K562 (cell line): Measurements from ENCODE around the gene HIPK1. TPM values are rescaled to one million over a fixed set of nuclear protein-coding genes. Genes with fewer than 3 reads are reported as not detected.

Experiments used
- ATAC-seq: fragments of 200-7000 bp; cut with Tn5 transposase; 3 replicates; pipeline ENCODE4 v1.9.1; 2020; ENCODE audit warnings: moderate library complexity
- BruUV-seq: library from RNA; stranded (reverse); fragments of 400-500 nt; replicated peaks from 2 replicates; lab custom pipeline; 2021; lab: Mats Ljungman, UMichigan
- CTCF ChIA-PET: fragments of 300-600 bp; formaldehyde crosslinking; extraction: SDS; loops from one replicate; lab custom pipeline; 2021; ENCODE audit warnings: low intra/inter-chr PET ratio; lab: Yijun Ruan, JAX
- POLR2A ChIA-PET: fragments of 300-600, 350-650 bp; sonication (Branson Sonifier 250); formaldehyde crosslinking; extraction: SDS; loops from one replicate; lab custom pipeline; 2021; ENCODE audit warnings: antibody characterized with exemption, inconsistent platforms; lab: Yijun Ruan, JAX
- DNase-seq, 4 experiments: peaks; one replicate each; pipeline versions ENCODE4 v3.0.0 to v3.0.0-alpha.2; 2011 to 2018; ENCODE audit warnings: low spot score in 3 of 4, mixed read lengths in 3 of 4; ENCODE audit errors: extremely low read depth in 1 of 4
- FAIRE-seq: peaks from 2 replicates; lab custom pipeline; 2011; peaks lifted over from hg19 to GRCh38; lab: Jason Lieb, UNC
- H2AFZ ChIP-seq: 2 replicates; pipeline ENCODE4 v1.6.0; 2011; ENCODE audit warnings: low read depth, low read length, control low read depth, inconsistent platforms
- H3K27ac ChIP-seq: fragments of 200-600 bp; 3 replicates; pipeline ENCODE4 v1.8.0; 2011; ENCODE audit warnings: low read depth, mild to moderate bottlenecking, control low read depth, inconsistent platforms, low read length, moderate library complexity, mixed read lengths; ENCODE audit errors: extremely low read depth
- H3K27me3 ChIP-seq, 2 experiments: fragments of 300-600 bp in 1 of 2; 2 replicates in 1 of 2; 3 replicates in 1 of 2; pipeline versions ENCODE4 v1.6.0 to v1.8.0; 2011; ENCODE audit warnings: inconsistent platforms in 2 of 2, low read length in 2 of 2, mild to moderate bottlenecking in 1 of 2, mixed read lengths in 1 of 2, moderate library complexity in 1 of 2; ENCODE audit not compliant: control insufficient read depth in 2 of 2, insufficient read depth in 2 of 2
- H3K36me3 ChIP-seq: fragments of 300-600 bp; 3 replicates; pipeline ENCODE4 v1.8.0; 2011; ENCODE audit warnings: mild to moderate bottlenecking, low read length, inconsistent platforms; ENCODE audit not compliant: control insufficient read depth, insufficient read depth
- H3K4me1 ChIP-seq, 2 experiments: fragments of 200-600 bp in 1 of 2; replicated peaks in 1 of 2; 2 replicates in 1 of 2; 3 replicates in 1 of 2; pipeline versions ENCODE4 v1.5.1 to v1.8.0; 2011; ENCODE audit warnings: inconsistent platforms in 2 of 2, low read length in 2 of 2, mild to moderate bottlenecking in 1 of 2, mixed read lengths in 1 of 2, moderate library complexity in 1 of 2; ENCODE audit not compliant: control insufficient read depth in 2 of 2, insufficient read depth in 2 of 2
- H3K4me2 ChIP-seq: 2 replicates; pipeline ENCODE4 v1.6.1; 2011; ENCODE audit warnings: low read length, control low read depth, inconsistent platforms, mixed read lengths; ENCODE audit not compliant: insufficient read depth
- H3K4me3 ChIP-seq: fragments of 200-600 bp; sonication (generic), shearing (Covaris generic); 2 replicates; pipeline ENCODE4 v1.5.1; 2016; ENCODE audit warnings: control low read depth, inconsistent platforms
- H3K79me2 ChIP-seq: fragments of 200-600 bp; 3 replicates; pipeline ENCODE4 v1.8.0; 2011; ENCODE audit warnings: low read length, inconsistent platforms; ENCODE audit not compliant: control insufficient read depth, insufficient read depth
- H3K9ac ChIP-seq, 2 experiments: 2 replicates each; pipeline versions ENCODE4 v1.6.0 to v1.6.1; 2011; ENCODE audit warnings: low read depth in 2 of 2, low read length in 2 of 2, control low read depth in 1 of 2, inconsistent platforms in 1 of 2, mild to moderate bottlenecking in 1 of 2, mixed read lengths in 1 of 2; ENCODE audit not compliant: insufficient read depth in 1 of 2
- H3K9me1 ChIP-seq: one replicate; pipeline ENCODE4 v1.6.0; 2011; ENCODE audit warnings: inconsistent platforms, mild to moderate bottlenecking, low read length, moderate library complexity; ENCODE audit not compliant: control insufficient read depth, insufficient read depth
- H3K9me3 ChIP-seq: replicated peaks from 2 replicates; pipeline ENCODE4 v1.5.1; 2011; ENCODE audit warnings: low read depth, low read length, inconsistent platforms; ENCODE audit not compliant: control insufficient read depth, insufficient read depth
- H4K20me1 ChIP-seq: replicated peaks from 2 replicates; pipeline ENCODE4 v1.6.1; 2011; ENCODE audit warnings: low read length, inconsistent platforms, mixed read lengths; ENCODE audit not compliant: control insufficient read depth, insufficient read depth
- ATF3 ChIP-seq, 2 experiments: fragments of 450-650 bp in 1 of 2; sonication (generic) in 1 of 2; formaldehyde crosslinking in 1 of 2; IDR thresholded peaks in 1 of 2; conservative IDR thresholded peaks in 1 of 2; 2 replicates each; pipeline versions ENCODE4 v1.6.1 to v1.8.1; 2016 to 2023; ENCODE audit warnings: mild to moderate bottlenecking in 2 of 2, moderate library complexity in 2 of 2, inconsistent platforms in 1 of 2, missing genetic modification reagents in 1 of 2
- EP400 ChIP-seq: fragments of 450-650 bp; IDR thresholded peaks from 2 replicates; pipeline ENCODE4 v1.6.1; 2017; ENCODE audit warnings: antibody characterized with exemption, mild to moderate bottlenecking, moderate library complexity
- HNRNPL ChIP-seq: fragments of 200-400 bp; formaldehyde crosslinking; IDR thresholded peaks from 2 replicates; pipeline ENCODE4 v1.6.1; 2017; ENCODE audit warnings: low read depth, mild to moderate bottlenecking, low read length
- KDM5B ChIP-seq: fragments of 200-600 bp; sonication (generic); IDR thresholded peaks from 2 replicates; pipeline ENCODE4 v1.6.1; 2012; ENCODE audit warnings: low read depth, mild to moderate bottlenecking, moderate library complexity, low read length, control low read depth, inconsistent platforms; ENCODE audit not compliant: insufficient replicate concordance
- MLLT1 ChIP-seq, 2 experiments: fragments of 450-650 bp; IDR thresholded peaks; 2 replicates each; pipeline ENCODE4 v1.6.1; 2016
- SRSF9 ChIP-seq: fragments of 200-400 bp; formaldehyde crosslinking; IDR thresholded peaks from 2 replicates; pipeline ENCODE4 v1.6.1; 2017; ENCODE audit warnings: low read depth, low read length, borderline replicate concordance
- STAT6 ChIP-seq: sonication (generic); formaldehyde crosslinking; IDR thresholded peaks from 2 replicates; pipeline ENCODE4 v1.8.1; 2023; ENCODE audit warnings: mild to moderate bottlenecking, missing genetic modification reagents
- WHSC1 ChIP-seq: IDR thresholded peaks from one replicate; pipeline ENCODE4 v1.6.1; 2012; ENCODE audit warnings: low read length, control low read depth, inconsistent platforms
- ZBED1 ChIP-seq: IDR thresholded peaks from 2 replicates; pipeline ENCODE4 v1.6.1; 2014
- ZBTB9 ChIP-seq: fragments of 450-650 bp; formaldehyde crosslinking; IDR thresholded peaks from 2 replicates; pipeline ENCODE4 v1.4.0; 2020; ENCODE audit warnings: mild to moderate bottlenecking, moderate library complexity
- ZNF253 ChIP-seq: fragments of 250-450 bp; sonication (Bioruptor Pico); conservative IDR thresholded peaks from 2 replicates; pipeline ENCODE4 v1.6.1; 2021; ENCODE audit warnings: mild to moderate bottlenecking
- ZNF655 ChIP-seq: fragments of 250-450 bp; sonication (Bioruptor Pico); IDR thresholded peaks from 2 replicates; pipeline ENCODE4 v1.5.0; 2021
- WGBS: fragments of 100-300 bp; shearing (Covaris generic); methylation state at CpG from one replicate; pipeline ENCODE4 v1.1.6; 2016; ENCODE audit warnings: low coverage, mixed read lengths; ENCODE audit not compliant: insufficient coverage; ENCODE audit errors: missing lambda C conversion rate; 5-methylcytosine and 5-hydroxymethylcytosine counted together
- in situ Hi-C: fragments of 300-500 bp; cut with MboI; formaldehyde crosslinking; loops from 4 replicates; pipeline ENCODE4 v1.15.0; 2018; ENCODE audit warnings: inconsistent platforms, mixed read lengths
- intact Hi-C: fragments of 100-400 bp; cut with micrococcal nuclease; formaldehyde crosslinking; loops from 2 replicates; pipeline ENCODE4 v1.14.2; 2022
- polyA plus RNA-seq, 8 experiments: library from polyadenylated mRNA; depleted of rRNA in 4 of 8; stranded (reverse) in 5 of 8; unstranded in 3 of 8; fragments of >200 nt; fragmentation: Nextera tagmentation in 2 of 8; fragmentation: Illumina TruSeq in 1 of 8; extraction: Ambion mirVana in 2 of 8; extraction: Trizol in 1 of 8; gene quantifications; 2 replicates each; pipeline versions ENCODE4 v1.2.1 to v1.2.3, GENCODE V29; 2011 to 2014; ENCODE audit warnings: inconsistent platforms in 1 of 8, missing spikeins in 1 of 8
- total RNA-seq, 7 experiments: library from RNA; depleted of rRNA in 6 of 7; stranded (reverse); fragments of >200 nt in 6 of 7; fragmentation: Illumina TruSeq in 2 of 7; extraction: Trizol in 2 of 7; gene quantifications; 2 replicates each; pipeline versions ENCODE4 v1.2.1 to v1.2.3, GENCODE V29; 2011 to 2021; ENCODE audit warnings: low replicate concordance in 1 of 7

Gene HIPK1
- total and polyA plus RNA-seq, 9 of the 15 experiments (the other 6 are each of a cell fraction or from before 2014, with no cell fraction given): 10.0 to 57.9 (median 29.6) TPM

- 2% methylated on average over 36 of the region's 64 CpGs for WGBS
- peaks cover 15 to 37% of the 10 kb centered on the region in 2 experiments for H3K4me1 ChIP-seq
- intact Hi-C loops: loop anchor here (1.0 to 10.0 kb wide), 4 partner anchors 15 to 175 kb away; partner anchors contain the start of genes DCLRE1B and PHTF1
- peak overlapping the region; percentile 96 for H3K27ac ChIP-seq
- peaks cover 20% of the 10 kb centered on the region; the same call in 2 of the 3 replicates for H3K36me3 ChIP-seq
- no peaks in the 10 kb centered on the region for H3K9me3 ChIP-seq
- peaks cover 10% of the 10 kb centered on the region for H4K20me1 ChIP-seq
- H3K4me3 ChIP-seq: peak overlapping the region; percentile 70
- ChIA-PET POLR2A (interaction anchor here (0.6 to 5.2 kb wide), 20 partner anchors 11 to 1802 kb away, joined by 3 to 65 read pairs (median 6); partner anchors contain the start of genes AP4B1, DCLRE1B, LRIG2 and PHTF1), CTCF (no interaction called here)
- H2AFZ ChIP-seq: peak overlapping the region; percentile 67
- BruUV-seq: TSS peak; percentile 43
- peak; percentile 26 for FAIRE-seq
- DNase-seq: peak in 2 of 4 experiments; percentile 77 to 84
- no peaks in the 10 kb centered on the region for H3K27me3 ChIP-seq
- H3K79me2 ChIP-seq: peaks cover 65% of the 10 kb centered on the region
- H3K4me2 ChIP-seq: peak overlapping the region; percentile 98
- peak overlapping the region; percentile 90 to 97 for H3K9ac ChIP-seq
- in situ Hi-C loops: no loop called here
- peak; percentile 82 for ATAC-seq
- H3K9me1 ChIP-seq: no peaks in the 10 kb centered on the region
- TF ChIP-seq ZBED1 (no peak), ZBTB9 (CRISPR knock-in tag) (peak; percentile 90), STAT6 (CRISPR knock-in tag) (no peak), SRSF9 (no peak), KDM5B (peak; percentile 54), ZNF655 (CRISPR knock-in tag) (no peak), WHSC1 (no peak), ATF3 (IDR thresholded peaks at IDR 0.05) (no peak), ATF3 (CRISPR knock-in tag; conservative IDR thresholded peaks at IDR 0.05) (no peak), EP400 (peak; percentile 8; the same call in 1 of the 2 replicates), MLLT1 (IDR thresholded peaks at IDR 0.05) (peak; percentile 4 to 54; a peak in 2 of 4 replicates), HNRNPL (no peak), ZNF253 (no peak)
Measured at GRCh38 chr1:113929750-113930498, 800 bp downstream of the HIPK1 start.
